IPS-15b (cell line): Measurements from ENCODE around the gene TEAD1.

Experiments
- H3K27me3 ChIP-seq: one replicate; pipeline ENCODE4 v1.6.1; 2013; ENCODE audit warnings: low read length; ENCODE audit not compliant: control insufficient read depth, insufficient read depth
- H3K36me3 ChIP-seq: one replicate; pipeline ENCODE4 v1.6.1; 2013; ENCODE audit warnings: low read length; ENCODE audit not compliant: control insufficient read depth, insufficient read depth
- H3K4me1 ChIP-seq: one replicate; pipeline ENCODE4 v1.6.1; 2013; ENCODE audit warnings: mild to moderate bottlenecking, low read length; ENCODE audit not compliant: control insufficient read depth, insufficient read depth
- H3K4me3 ChIP-seq: one replicate; pipeline ENCODE4 v1.5.1; 2013; ENCODE audit warnings: low read depth, low read length
- H3K9ac ChIP-seq: one replicate; pipeline ENCODE4 v1.6.1; 2013; ENCODE audit warnings: low read depth, mild to moderate bottlenecking, low read length
- H3K9me3 ChIP-seq: one replicate; pipeline ENCODE4 v1.6.1; 2013; ENCODE audit warnings: mild to moderate bottlenecking, low read length; ENCODE audit not compliant: control insufficient read depth, insufficient read depth

TEAD1 gene

DNA sequence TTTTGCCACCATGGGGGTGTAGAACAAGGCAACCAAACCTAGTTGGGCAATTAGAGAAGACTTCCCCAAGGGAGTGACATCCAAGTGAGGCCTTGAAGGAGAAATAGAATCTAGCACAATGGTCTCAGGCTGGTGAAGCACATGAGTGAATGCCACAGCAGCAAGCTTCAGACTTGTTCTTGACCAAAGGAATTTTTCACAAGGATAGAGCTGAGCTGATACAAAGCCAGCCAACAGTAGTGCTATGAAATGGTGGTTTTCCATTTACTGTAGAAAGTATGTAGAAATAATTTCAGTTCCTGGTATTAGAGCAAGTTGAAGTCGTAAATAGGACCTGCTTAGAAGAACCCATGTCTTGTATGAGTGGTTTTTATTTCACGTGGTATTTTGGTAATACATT, 186.6 kb downstream of the TEAD1 start:
- H3K36me3 ChIP-seq, result no peaks in the 10 kb centered on the region
- no peak overlapping the region for H3K9ac ChIP-seq
- H3K27me3 ChIP-seq, result no peaks in the 10 kb centered on the region
- peaks cover 21% of the 10 kb centered on the region for H3K4me1 ChIP-seq
- H3K9me3 ChIP-seq, result no peaks in the 10 kb centered on the region
- H3K4me3 ChIP-seq, result no peak overlapping the region

DNA sequence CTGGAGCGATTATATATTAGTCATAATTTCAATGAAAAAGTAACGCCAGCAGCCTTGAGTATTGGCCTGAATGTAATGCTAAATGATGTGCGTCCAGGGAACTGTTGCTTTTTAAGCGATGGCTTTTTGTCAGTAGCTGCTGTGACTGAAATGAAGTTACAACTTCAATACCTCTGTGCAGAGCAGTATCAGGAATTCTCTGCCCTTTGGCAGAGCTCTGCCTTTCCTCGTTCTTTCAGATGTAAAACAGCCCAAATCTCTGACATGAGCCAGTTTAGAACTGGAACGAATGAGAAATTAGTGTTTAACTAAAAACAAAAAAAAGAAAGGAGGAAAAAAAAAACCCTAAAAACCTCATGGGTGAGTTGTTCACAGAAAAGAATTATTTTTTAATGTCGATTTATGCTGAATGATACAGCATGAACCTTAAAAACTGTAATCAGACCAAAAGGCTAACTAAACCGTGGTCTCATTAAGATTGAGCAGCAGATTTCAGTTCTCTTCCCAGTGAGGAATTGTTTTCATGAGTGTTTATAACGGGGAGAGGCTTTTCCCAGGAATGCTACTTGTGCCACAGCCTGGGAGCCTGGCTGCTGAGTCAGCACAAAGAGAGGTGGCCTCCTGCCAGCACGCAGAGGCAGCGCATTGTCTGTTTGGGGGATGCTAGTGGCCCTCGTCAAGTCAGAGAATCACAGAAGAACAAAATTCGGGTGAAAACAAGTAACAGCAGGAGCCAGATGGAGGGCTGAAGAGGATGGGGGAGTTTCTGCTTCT, 188.7 kb downstream of the TEAD1 start:
- no peaks in the 10 kb centered on the region for H3K36me3 ChIP-seq
- no peaks in the 10 kb centered on the region for H3K27me3 ChIP-seq
- no peaks in the 10 kb centered on the region for H3K9me3 ChIP-seq
- no peak overlapping the region for H3K4me3 ChIP-seq
- H3K9ac ChIP-seq, result no peak overlapping the region
- peaks cover 31% of the 10 kb centered on the region for H3K4me1 ChIP-seq

DNA sequence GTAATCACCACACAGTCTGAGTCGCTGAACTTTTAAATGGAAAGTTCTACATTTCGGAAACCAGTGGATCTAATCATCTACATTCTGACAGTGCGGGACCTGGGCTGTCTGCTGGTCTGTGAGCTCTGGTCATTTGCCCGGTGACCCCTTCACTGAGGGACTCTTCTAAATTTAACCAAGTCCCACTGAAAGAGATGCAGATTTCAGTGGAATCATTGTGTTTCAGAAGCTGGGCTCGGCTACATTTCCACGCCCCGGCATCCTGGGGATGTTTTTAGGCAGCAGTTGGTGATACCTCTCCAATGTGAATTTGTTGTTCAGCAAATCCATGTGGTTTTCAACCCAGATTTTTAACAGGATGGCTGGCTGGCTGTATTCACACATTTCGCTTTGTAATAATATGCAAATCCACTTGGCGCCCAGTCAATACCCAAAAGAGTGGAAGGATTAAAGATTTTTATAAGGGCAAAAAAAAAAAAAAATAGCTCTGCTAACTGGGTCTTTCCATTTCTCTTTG, 189.4 kb downstream of the TEAD1 start:
- Histone ChIP-seq H3K27me3 (no peaks in the 10 kb centered on the region), H3K9ac (no peak overlapping the region), H3K4me3 (peak overlapping the region; percentile 12), H3K4me1 (peaks cover 31% of the 10 kb centered on the region), H3K36me3 (no peaks in the 10 kb centered on the region), H3K9me3 (no peaks in the 10 kb centered on the region)

DNA sequence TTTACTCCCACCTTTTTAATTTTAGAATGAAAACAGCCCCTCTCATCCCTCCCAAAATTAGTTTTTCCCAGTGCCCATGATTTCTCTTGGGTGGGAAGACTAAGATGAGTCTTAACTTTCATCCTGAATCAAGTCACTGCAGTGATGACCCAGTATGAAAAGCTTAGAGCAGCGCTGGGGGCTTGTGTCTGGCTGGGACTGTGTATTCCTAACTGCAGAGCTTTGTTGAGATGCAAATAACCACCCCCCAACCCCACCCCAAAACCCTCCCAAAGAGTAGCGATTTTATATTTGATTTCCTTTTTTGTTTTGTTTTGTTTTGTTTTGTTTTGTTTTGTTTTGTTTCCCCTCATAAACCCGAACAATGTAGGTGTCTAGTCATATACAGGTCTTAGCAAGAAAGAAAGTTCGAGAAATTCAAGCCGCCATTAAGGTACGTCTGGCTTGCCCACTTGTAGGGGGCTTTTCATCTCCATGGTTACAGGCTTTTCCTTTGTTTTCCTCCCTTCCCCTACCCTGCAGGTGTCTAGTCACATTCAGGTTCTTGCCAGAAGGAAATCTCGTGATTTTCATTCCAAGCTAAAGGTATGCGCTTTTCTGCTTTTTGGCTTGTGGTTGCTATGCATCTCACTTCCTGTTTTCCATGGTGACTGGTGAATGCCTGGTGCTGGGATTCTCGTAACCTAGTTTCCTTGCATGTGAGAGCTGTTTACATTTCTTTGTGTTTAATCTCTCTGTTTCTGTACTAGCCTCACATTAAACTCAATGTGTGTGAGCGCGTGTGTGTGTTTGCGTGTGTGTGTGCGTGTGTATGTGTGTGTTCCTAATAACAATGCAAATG, 190.3 kb downstream of the TEAD1 start:
- H3K9ac ChIP-seq, result no peak overlapping the region
- no peaks in the 10 kb centered on the region for H3K9me3 ChIP-seq
- no peaks in the 10 kb centered on the region for H3K27me3 ChIP-seq
- peak overlapping the region; percentile 33 for H3K4me3 ChIP-seq
- H3K36me3 ChIP-seq, result no peaks in the 10 kb centered on the region
- peaks cover 31% of the 10 kb centered on the region for H3K4me1 ChIP-seq

DNA sequence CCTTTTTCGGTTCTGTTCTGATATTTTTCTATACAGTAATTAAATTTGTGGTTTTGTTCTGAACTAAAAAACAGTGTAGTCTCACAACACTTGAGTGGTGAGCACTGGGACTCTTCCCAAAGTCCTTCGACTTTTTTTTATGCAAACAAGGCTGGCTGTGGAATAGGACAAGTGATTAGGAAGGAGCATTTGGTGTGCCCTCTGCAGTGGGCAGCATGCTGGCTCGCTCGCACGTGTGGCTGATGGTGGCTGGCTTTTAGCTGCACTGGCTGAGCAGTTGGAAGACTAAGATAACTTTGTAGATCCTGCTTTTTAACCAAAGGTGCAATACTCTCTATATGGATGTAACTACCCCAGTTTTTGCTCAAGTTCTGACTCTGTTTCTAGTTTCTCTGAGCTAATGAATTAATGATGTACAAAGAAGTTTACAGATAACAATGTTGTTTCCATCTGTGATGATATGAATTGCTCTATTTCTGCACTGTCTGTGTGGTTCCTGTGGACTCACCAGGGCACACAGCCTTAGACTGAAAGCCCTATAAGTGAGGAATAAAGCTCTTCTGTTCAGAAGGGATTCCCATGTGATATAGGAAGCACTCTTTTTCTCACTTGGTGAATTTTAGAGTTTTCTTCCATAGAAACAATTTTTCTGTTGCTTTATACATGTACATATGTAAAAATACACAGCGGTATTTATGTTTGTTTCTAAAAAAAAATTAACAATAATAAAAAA, 191.8 kb downstream of the TEAD1 start:
- H3K27me3 ChIP-seq, result no peaks in the 10 kb centered on the region
- H3K9me3 ChIP-seq, result no peaks in the 10 kb centered on the region
- H3K9ac ChIP-seq, result no peak overlapping the region
- no peak overlapping the region for H3K4me3 ChIP-seq
- peaks cover 31% of the 10 kb centered on the region for H3K4me1 ChIP-seq
- no peaks in the 10 kb centered on the region for H3K36me3 ChIP-seq

DNA sequence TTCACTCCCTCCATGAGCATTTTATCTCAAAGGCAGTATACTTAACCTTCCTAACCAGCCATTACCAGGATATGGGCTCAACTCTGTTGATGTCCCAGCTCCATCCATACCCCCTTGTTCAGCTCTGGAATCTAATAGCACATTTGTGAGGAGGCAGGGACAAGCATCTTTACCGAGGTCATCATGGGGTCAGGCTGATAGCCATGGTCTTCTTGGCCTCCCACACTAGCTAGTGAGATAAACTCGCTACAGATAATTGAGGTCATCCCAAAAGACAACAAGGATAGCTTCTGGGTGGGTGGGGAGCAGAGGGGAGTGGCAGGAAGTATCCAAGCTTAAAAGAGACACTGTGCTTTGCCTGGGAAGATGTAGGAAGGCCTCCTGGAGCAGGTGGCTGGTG, 193.3 kb downstream of the TEAD1 start:
- Histone ChIP-seq H3K4me3 (no peak overlapping the region), H3K27me3 (no peaks in the 10 kb centered on the region), H3K36me3 (no peaks in the 10 kb centered on the region), H3K9me3 (no peaks in the 10 kb centered on the region), H3K4me1 (peaks cover 26% of the 10 kb centered on the region), H3K9ac (no peak overlapping the region)

DNA sequence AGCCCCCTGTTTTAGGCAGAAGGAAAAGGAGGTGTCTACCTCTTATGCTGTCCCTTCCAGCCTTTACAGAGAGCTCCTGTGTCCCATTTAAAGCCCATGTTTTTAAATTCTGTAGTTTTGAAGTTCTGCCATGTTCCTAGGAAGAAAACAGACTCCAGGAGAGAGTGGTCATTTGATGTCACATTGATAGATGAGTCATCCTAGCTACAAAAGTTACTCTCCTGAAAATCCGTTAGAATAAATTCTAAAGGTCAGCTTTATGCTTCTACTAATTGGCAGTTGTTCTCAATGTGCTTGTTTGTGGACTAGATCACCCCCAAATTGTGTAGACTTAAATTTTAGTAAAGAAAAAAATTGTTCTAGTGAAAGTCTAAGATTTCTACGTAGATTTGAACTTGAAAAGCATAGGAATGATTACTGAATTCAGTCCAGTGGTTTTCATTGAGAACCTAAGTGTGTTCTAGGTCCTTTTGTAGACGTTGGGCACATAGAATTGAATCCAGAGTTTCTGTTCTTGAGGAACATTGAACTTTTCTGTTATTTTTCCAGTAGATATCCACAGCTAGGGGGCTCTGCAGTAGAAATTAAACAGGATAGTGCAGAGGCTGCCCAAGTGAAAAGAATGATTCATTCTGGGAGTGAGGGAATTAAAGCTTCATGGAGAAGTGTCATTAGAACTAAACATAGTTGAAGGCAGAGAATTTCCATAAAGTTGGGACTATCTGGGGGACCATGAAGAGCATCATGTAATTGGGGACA, 194.3 kb downstream of the TEAD1 start:
- Histone ChIP-seq H3K4me3 (no peak overlapping the region), H3K9me3 (no peaks in the 10 kb centered on the region), H3K36me3 (no peaks in the 10 kb centered on the region), H3K9ac (no peak overlapping the region), H3K4me1 (peaks cover 18% of the 10 kb centered on the region), H3K27me3 (no peaks in the 10 kb centered on the region)

DNA sequence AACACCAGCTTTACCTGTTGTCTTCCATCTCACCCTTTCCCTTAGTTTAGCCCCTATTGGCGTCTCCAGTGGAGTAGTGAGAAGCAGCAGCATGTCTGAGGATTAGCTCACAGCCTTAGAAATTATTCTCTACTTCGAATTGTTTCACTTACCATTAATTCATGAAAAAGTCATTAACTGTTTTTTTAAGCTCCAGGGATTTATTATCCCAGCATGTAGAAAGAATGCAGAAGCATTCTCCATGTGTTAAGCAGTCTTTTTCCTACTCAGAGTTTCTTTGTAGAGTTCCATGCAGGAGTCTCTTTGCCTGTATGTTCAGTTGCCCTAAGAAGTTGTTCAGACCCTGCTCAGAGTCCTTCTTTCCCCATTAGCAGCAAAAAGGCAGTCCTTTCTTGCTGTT, 197.0 kb downstream of the TEAD1 start:
- Histone ChIP-seq H3K36me3 (no peaks in the 10 kb centered on the region), H3K9ac (no peak overlapping the region), H3K4me3 (no peak overlapping the region), H3K4me1 (peaks cover 5% of the 10 kb centered on the region), H3K9me3 (no peaks in the 10 kb centered on the region), H3K27me3 (no peaks in the 10 kb centered on the region)

DNA sequence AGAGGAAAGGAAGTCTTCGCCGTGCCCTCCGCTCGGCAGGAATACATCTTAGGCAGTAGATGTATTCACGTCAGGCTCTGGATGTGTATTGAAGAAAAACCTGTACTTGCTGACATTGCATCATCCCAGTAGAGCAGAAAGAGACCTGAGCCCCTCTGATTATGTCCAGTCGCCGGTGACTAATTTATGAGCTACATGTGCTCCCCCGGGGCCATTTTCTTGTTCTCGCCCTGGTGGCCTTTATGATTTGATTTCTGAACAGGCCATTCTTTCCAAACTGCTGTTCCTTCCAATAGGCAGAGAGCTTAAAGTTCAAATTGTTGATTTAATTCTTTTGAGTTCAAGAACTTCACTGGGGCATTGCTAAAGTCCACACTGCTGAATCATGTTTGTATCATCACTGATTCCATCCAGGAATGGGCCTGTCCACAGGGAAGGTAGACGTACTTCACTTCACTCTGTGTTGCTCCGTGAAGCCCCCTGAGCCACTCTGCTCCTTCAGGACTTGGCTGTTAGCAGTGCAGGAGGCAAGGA, 197.6 kb downstream of the TEAD1 start:
- Histone ChIP-seq H3K4me3 (no peak overlapping the region), H3K9ac (no peak overlapping the region), H3K4me1 (no peaks in the 10 kb centered on the region)

DNA sequence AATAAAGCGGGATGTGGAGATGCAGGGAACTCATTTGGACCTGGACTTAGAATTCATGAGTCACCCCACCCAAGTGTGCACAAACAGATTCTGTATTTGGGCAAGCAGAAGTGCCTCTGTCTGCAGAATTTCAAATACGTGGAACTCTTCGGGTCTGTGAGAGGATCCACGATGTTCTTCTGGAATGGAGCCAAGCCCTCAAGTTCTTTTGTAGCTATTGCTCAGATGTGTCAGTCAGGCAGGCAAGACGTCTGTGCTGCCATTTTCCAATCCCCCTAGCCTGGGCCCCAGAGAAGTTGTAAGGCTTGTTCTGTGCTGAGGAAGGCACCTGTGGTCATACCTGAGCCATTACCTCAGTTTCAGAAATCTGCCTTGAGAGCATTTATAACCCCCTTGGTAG, 202.1 kb downstream of the TEAD1 start:
- no peaks in the 10 kb centered on the region for H3K9me3 ChIP-seq
- H3K4me3 ChIP-seq, result no peak overlapping the region
- H3K36me3 ChIP-seq, result no peaks in the 10 kb centered on the region
- no peak overlapping the region for H3K9ac ChIP-seq
- no peaks in the 10 kb centered on the region for H3K4me1 ChIP-seq
- H3K27me3 ChIP-seq, result no peaks in the 10 kb centered on the region

More for the DNA sequence above, 197.6 kb downstream of the TEAD1 start:
- no peaks in the 10 kb centered on the region for H3K36me3 ChIP-seq
- H3K27me3 ChIP-seq, result no peaks in the 10 kb centered on the region
- H3K9me3 ChIP-seq, result no peaks in the 10 kb centered on the region

DNA sequence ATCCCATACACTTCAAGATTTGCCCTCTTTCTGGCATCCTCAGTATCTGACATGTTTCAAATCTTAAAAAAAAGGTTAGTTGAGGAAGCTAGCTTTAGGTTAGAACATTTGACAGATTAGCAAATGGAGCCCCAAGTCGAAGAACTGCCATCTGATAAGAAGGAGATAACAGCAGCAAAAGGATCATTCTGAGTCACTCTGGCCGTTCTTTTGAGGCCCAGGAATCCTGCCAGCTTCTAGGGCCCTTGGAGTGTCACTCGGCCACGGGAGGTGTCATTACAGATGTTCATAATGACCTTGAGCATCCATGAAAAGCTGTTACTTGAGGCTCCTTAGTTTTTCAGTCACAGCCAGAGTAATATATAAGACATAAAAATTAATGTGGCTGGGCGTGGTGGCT, 202.8 kb downstream of the TEAD1 start:
- H3K4me3 ChIP-seq, result no peak overlapping the region
- H3K27me3 ChIP-seq, result no peaks in the 10 kb centered on the region
- no peaks in the 10 kb centered on the region for H3K4me1 ChIP-seq
- no peaks in the 10 kb centered on the region for H3K9me3 ChIP-seq
- H3K36me3 ChIP-seq, result peaks cover 5% of the 10 kb centered on the region
- H3K9ac ChIP-seq, result no peak overlapping the region
